AG08396 (cell line): Measurements from ENCODE around the gene CCND1.
"Not testable (repeated sequence)": the region's sequence is repeated elsewhere in the genome, so short reads cannot be mapped to it uniquely, and the experiment has no call there.

Source experiments
- DNase-seq: peaks from one replicate; pipeline ENCODE4 v3.0.0; 2012; ENCODE audit warnings: low spot score, mixed read lengths

The CCND1 gene

GRCh38 chr11:69666752-69667536 is 26.0 kb downstream of the CCND1 start:
- no peak for DNase-seq

GRCh38 chr11:69667619-69668604 is 27.0 kb downstream of the CCND1 start:
- DNase-seq, result no peak

GRCh38 chr11:69669486-69669885 is 28.5 kb downstream of the CCND1 start:
- DNase-seq, result no peak

DNA sequence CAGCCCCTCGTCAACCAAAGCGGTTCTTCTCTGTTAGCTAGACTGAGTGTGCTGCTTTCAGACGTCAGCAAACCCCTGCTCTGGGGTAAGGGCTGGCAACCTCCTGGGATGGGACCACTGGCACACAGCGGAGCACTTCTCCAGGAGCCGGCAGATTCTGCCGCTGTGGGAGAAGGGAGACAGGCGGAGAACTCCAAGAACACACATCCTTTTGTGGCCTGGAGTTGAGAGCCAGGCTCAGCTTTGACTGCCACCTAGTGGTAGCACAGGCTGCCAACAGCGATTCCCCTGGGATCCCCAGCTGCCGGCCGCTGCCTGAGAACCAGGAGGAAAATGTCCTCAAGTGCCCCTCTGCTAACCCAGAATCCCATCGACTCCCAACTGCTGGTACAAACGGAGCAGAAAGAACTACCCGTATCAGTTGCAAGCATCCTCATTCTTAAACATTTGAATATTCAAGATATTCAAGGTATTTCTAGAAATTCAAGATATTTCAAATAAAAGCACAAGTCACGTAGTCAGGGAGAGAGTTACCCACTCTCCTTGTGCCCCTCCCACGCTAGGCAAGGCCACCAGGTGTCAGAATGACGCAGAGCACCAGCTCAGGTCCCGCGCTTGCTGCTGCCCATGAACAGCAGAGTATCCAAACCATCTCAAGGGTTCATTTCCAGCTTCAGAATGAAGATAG is 29.3 kb downstream of the CCND1 start:
- DNase-seq, result peak; percentile 93

DNA sequence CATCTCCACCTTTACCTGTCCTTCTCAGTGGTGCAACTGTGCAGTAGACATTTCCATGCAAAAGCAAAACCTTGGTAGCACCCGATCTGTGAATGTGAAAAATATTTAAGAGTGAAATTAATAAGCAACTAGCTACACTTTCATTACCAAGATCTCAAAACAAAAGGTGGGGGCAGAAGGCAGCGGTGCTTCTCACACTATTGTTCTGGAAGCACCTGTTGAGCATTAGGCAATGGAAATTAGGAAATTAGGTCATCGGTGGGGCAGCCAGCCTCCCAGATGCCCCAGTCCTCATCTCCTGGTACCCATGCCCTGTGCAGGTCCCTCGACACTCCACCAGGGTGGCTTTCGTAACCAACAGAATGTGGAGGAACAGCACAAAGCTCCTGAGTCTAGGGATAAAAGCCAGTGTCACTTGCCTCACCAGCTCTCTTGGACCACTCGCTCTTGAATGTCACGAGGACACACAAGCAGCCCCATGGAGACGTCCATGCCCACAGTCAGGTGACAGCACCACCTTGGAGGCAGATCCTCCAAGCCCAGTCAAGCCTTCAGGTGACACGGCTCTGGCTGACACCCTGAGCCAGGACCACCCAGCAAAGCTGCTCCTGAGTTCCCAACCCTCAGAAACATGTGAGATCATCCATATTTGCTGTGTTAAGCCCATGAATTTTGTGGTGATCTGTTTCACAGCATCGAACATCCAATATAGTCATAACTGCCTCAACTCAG is 30.9 kb downstream of the CCND1 start:
- no peak for DNase-seq

GRCh38 chr11:69674267-69674885 is 33.4 kb downstream of the CCND1 start:
- DNase-seq, result peak; percentile 82

- peak; percentile 100 for DNase-seq
Observed at GRCh38 chr11:69674886-69675714, 34.1 kb downstream of the CCND1 start, which contains the start of gene LTO1. Gene LTO1, minus strand, starts transcription at chr11:69675353. Its CDS starts 114 bp downstream, at chr11:69675239.

- no peak for DNase-seq
Observed at GRCh38 chr11:69677749-69678148, 36.8 kb downstream of the CCND1 start.

DNA sequence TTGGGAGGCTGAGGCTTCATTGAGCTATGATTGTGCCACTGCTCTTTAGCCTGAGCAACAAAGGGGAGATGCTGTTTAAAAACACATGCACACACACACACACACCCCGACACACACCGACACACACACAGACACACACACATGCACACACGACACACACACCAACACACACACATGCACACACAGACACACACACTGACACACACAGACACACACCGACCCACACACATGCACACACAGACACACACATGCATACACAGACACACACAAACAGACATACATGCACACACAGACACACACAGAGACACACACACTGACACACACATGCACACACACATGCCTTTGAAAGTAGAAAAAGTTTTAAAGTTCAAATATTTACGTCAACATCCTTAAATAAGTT is 39.7 kb downstream of the CCND1 start:
- no peak for DNase-seq

- no peak for DNase-seq
Observed at GRCh38 chr11:69682221-69682620, 41.3 kb downstream of the CCND1 start.

- no peak for DNase-seq
Observed at GRCh38 chr11:69682681-69683326, 41.8 kb downstream of the CCND1 start.

DNA sequence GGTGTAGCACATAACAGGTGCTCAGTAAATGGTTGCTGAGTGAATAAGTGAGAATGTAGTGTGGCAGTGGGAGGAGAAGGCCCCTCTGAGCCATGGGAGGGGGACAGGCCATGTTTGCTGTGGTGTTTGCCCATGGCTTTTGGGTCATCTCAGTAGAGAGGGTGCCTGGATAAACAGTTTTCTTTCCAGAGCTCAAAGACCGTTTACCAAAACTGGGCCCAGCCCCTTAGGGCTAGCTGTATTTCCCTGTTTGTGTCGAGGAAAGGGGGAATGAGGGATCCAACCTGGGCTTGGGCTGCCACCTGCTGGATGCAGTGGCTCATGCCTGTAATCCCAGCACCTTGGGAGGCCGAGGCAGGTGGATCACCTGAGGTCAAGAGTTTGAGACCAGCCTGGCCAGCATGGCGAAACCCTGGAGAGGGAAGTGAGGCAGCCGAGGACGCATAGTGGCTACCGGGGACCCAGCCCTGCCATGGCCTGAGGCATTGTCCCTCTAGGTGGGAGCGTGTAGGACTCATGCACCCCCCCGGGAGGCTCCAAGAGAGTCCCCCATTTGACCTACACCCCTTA is 42.9 kb downstream of the CCND1 start:
- DNase-seq, result no peak

DNA sequence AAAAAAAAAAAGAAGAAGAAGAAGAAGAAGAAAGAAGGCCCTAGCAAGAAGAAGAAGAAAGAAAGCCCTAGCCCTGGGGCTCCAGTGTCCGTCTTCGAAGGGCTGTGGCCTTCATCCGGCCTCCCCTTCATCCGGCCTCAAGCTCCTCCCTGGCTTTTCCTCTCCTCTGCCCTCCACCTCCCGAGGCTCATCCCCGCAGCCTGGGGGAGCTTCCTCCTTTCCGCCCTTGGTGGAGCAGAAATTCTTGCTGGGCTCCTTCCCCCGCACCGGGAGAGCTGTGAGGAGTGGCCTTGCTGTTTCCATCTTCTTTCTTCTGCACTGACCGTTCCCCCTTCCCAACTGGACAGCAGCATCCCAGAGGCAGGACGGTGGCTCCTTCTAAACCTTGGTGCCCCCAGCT is 43.7 kb downstream of the CCND1 start:
- no peak for DNase-seq

- DNase-seq, result no peak
Observed at GRCh38 chr11:69685348-69685747, 44.4 kb downstream of the CCND1 start.

DNA sequence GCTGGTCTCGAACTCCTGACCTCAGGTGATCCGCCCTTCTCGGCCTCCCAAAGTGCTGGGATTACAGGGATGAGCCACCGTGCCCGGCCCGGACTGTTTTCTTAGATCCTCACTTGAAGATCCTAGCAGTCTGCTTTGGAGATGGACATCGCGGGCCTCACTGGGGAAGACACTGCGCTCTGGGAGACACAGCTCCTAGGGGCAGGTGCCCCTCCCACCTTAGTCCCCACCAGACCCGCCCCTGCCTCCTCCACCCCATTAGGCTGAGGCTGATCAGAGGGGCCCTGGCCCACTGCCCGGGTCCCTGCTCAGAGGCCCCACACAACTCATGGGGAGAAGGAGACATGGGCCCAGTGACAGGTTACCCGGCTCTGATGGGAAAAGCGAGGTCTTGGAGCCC is 45.5 kb downstream of the CCND1 start:
- no peak for DNase-seq

GRCh38 chr11:69686856-69687255 is 45.9 kb downstream of the CCND1 start:
- DNase-seq, result no peak

DNA sequence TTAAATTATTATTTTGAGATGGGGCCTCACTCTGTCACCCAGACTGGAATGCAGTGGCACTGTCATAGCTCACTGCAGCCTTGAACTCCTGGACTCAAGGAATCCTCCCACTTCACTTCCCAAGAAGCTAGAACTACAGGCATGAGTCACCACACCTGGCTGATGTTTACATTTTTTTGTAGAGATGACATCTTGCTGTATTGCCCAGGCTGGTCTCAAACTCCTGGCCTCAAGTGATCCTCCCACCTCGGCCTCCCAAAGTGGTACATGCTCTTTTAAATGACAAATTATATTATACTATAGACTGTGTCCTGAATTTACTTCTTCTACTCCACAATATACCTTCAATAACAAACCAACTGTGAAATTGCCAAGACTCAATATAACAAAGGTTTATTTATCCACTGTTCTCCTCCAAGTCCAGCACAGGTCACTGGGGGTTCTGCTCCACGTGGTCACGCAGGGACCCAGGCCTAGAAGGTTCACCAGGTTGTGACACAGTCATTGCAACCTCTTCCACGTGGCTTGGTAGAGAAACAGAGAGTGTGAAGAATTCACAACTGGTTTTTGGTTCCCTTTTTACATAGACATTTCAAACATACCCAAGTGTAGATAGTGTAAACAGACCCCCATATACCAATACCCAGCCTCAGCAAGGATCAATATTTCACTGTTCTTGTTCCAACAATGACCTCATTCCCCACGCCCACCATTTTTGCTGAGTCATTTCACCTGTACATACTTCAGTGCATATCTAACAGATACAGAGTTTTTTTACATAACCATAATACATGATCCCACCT is 47.2 kb downstream of the CCND1 start:
- not testable (repeated sequence) for DNase-seq
